ENCODE results near the gene C5orf47.
A peak's percentile ranks its signal among the peaks of the same experiment; 100 is the strongest.

The C5orf47 gene

DNA sequence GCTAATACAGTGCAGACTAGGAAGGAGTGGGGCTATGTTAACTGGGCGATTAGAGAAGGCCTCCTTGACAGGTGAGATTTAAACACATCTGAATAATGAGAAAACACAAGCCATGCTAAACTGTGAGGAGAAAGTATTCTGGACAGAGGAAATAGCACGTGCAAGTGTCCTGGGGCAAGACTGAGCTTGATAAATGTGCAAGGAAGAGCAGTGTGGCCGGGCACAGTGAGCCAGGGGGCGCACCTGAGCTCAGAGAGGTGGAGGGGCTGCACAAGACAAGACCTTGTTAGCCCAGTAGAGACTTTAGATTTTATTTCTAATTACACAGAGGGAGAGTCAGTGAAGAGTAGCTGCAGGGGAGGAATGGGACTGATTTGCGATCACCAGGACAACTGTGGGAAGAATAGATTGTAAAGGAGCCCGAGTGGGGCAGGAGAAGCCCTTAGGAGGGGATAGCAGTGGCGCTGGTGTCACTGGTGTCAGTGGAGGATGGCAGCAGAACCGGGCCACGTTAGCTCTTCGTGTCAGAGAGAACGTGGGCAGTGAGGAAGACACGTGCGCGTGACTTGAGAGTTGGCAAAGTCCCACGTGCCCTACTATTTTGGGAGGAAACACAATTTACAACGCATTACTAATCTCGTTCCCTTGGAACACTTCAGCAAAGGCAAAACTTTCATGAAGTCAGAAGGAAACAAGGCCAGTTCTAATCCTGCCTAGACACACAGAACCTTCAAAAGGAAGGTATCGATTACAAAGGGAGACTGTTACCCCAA lies 17.9 kb upstream of the C5orf47 start:
- DNase-seq (ENCODE audit: low read depth) = no peak

DNA sequence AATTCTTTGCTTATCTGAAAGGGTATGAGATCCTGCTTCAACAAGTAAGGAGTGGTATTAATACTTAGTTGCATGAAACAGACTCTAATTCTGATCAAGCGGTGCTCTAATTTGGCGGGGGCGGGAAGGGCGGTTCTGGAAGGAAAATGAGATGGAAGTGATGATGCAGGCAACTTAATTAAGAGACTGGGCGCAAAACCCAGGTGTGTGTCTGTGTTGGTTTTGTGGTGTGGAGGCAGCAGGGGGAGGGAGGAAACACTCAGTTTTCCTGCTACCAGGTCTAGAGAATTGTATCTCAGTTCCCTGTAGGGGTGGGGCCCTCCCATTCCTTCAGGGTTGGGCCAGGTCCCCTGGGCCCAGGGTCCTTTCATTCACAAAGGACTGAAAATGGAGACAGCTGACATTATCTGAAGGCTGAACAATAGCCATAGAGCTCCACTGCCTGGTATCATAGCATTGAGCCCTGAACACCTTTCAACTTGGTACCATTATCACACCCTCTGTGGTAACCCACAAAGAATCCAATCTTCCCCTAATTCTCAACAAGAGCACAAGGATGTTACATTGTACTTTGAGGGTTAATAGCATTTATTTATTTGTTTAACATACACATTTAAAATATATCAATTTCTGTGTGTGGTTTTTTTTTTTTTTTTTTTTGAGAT lies 17.2 kb upstream of the C5orf47 start:
- DNase-seq (ENCODE audit: low read depth) = no peak

DNA sequence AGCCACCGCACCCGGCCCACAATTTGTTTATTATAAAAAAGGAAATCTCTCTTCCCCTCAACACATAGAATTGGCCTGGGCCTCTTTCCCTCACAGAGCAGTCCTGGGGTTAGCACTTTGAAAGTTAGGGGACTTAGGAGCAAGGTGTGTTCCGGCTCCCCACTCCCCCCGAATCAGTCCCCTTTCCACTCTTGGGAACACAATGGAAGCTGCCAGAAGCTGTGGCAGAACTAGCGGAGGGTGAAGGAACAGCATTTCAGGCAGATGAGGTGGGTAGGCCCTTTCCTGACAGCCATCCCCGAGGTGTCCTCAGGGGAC lies 16.4 kb upstream of the C5orf47 start:
- DNase-seq (ENCODE audit: low read depth) = no peak

- DNase-seq (ENCODE audit: low read depth) = no peak
Observed at GRCh38 chr5:173972925-173973615, 15.9 kb upstream of the C5orf47 start.

DNA sequence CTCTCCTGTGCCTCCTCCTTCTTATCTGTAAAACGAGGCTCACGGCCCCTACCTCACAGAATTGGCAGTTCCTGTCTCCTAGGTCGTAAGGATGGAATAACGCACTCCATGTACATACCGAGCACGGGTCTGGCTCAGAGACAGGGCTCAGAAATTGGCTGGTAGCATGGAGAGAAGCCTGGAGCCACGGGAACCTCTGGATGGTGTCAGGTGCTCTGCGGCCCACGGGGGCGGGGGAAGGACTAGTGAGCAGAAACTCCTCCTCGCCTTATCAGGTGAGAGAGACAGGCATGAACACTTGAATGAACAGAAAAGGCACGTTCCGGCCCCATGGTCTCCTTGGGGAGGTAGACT lies 15.4 kb upstream of the C5orf47 start:
- no peak for DNase-seq (ENCODE audit: low read depth)

- no peak for DNase-seq (ENCODE audit: low read depth)
Observed at GRCh38 chr5:173974688-173975239, 14.2 kb upstream of the C5orf47 start.

DNA sequence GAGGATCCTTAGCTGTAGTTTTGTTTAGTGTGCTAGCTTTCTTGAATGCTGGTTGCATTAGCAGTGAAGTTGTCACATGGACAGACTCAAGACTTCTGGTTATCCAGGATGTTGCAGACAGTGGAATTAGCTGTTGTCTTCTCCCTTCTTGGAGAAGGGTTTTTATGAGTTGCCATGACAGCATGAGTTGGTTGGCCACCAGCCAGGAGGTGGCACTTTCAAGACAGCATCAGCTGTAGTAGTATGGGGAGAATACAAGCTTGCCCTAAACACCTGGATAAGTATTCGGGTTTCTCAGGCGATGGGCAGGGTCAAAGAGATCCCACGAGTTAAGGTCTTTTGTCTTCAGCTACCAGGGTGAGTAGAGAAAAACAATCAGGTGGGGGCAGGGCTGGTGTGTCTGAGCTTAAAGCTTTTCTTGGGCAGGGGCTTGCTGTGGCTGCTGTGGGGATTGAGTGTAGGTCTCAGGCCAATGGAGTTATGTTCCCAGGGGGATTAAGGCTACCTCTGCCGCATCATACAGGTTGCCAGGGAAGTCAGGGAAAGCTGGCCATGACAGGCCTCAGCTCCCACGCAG lies 7.7 kb upstream of the C5orf47 start:
- no peak for DNase-seq (ENCODE audit: low read depth)

DNA sequence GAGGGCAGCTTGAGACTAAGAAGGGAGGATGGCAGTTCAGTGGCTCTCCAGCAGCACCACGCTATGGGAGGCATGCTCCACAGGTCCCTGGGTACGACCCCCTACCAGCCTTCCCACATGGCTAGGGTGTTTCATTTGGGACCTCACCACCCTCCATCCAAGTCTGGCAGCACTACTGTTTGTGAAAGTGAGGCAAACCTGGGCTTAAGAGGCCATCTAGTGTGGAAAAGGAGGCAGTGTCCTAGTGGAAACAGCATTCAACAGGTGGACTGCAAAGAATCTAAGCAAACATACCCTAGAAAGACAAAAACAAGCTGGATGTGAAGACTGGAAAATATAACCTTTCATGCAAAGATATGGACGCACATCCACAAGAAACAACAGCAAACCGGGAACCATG lies 4.8 kb upstream of the C5orf47 start:
- DNase-seq (ENCODE audit: low read depth) = no peak

DNA sequence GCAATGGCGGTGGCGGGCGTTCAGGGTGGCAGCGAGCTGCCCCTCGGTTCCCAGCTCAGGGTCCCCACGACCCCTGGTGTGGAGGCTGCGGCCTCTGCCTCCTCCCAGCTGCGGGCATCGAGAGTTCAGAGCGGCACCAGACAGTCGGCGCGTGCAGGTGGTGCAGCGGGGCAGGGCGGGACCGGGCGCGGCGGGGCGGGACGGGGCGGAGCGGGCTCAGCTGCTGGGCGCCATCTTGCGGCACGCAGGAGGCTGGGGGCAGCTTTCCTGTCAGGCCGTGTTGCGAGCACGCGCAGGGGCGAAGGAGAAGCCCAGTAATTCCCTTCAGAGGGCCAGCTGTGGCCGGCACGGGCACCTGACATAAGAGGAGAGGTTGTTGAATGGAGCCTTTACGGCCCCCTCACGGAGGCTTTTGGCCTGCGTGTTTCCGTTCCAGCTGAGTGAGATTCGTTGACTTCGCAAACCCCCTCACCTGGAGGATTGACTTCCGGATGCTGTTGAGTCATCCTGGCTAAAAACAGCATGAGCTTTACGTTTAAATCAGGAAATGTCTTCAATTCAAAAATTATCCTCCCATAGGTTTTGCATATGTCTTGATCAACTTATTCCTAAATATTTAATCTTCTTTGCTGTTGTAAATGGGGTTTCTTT lies 587 bp downstream of the C5orf47 start:
- no peak for DNase-seq (ENCODE audit: low read depth)

GRCh38 chr5:173997331-173997730 lies 8.4 kb downstream of the C5orf47 start:
- DNase-seq (ENCODE audit: low read depth) = no peak

GRCh38 chr5:173998531-173998930 lies 9.6 kb downstream of the C5orf47 start:
- DNase-seq (ENCODE audit: low read depth) = no peak

- no peak for DNase-seq (ENCODE audit: low read depth)
Observed at GRCh38 chr5:174000076-174000475, 11.1 kb downstream of the C5orf47 start.

DNA sequence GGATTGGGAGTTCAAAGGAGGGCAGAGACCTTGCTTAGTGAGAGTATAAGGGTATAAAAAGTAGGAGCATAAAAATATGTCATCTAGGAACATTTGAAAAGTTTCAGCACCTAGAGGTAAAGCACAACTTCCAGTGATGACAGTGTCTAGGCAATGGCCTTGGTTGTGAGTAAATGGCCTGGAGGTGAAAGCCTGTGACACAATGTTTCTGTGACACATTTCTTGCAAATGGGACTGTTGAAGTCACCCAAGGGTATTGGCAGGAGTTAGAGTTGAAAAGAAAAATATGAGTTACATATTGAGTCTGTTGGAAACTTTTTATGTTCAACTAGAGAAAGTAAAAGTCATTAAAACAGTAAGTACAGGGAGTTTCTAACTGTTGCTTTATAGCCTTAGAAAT lies 14.8 kb downstream of the C5orf47 start:
- no peak for DNase-seq (ENCODE audit: low read depth)

DNA sequence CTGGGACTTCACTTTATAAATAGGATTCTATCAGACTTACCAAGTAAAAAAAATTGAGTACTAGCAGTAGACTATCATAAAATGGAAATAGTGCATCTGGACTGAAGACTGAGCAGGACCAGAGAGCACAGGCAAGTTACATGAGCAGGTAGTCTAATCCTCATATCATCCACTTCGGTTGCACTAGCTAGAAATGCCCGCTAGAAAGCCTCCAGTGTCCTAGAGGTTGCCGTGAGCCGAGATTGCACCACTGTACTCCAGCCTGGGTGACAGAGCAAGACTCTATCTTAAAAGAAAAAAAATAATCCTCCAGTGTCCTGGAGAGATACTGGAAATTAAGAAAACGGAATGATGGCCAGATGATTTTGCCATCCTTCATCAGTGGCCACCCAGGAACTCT lies 20.0 kb downstream of the C5orf47 start:
- no peak for DNase-seq (ENCODE audit: low read depth)

- DNase-seq (ENCODE audit: low read depth) = no peak
Observed at GRCh38 chr5:174010365-174010764, 21.4 kb downstream of the C5orf47 start.

- DNase-seq (ENCODE audit: low read depth) = no peak
Observed at GRCh38 chr5:174011441-174011840, 22.5 kb downstream of the C5orf47 start.

GRCh38 chr5:174020069-174020927 lies 31.3 kb downstream of the C5orf47 start:
- peak; percentile 4 for DNase-seq (ENCODE audit: low read depth)

GRCh38 chr5:174020928-174021304 lies 31.9 kb downstream of the C5orf47 start:
- no peak for DNase-seq (ENCODE audit: low read depth)

DNA sequence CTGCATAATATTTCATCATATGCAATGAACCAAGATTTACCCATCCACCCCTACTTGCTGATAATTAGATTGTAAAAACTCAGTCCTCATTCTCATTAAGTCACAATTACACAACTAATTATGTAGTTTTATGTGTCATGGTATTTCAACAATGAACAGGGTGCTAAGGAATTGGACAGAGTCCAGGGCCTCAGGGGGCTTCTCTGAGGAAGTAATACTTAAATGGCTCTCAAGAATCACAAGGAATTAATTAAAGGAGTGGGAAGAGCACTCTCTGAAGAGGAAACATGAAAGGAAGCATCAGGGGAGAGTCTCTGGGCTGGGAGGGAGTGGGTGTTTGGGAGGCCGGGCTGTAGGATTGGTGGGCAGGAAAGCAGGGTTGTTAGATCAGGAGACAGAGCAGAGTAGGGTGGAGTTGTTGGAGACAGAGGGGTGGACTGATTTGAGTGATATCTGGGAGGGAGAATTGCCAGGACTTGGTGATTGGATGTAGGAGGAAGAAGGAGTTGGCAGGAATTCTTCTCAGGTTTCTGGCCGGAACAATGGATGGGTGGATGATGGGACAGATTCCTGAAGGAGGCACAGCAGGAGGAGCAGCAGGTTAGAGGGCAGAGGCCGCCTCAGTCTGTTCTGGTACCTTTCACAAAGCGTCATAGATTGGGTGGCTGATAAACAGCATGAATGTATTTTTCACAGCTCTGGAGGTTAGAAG lies 33.6 kb downstream of the C5orf47 start:
- DNase-seq (ENCODE audit: low read depth) = no peak

DNA sequence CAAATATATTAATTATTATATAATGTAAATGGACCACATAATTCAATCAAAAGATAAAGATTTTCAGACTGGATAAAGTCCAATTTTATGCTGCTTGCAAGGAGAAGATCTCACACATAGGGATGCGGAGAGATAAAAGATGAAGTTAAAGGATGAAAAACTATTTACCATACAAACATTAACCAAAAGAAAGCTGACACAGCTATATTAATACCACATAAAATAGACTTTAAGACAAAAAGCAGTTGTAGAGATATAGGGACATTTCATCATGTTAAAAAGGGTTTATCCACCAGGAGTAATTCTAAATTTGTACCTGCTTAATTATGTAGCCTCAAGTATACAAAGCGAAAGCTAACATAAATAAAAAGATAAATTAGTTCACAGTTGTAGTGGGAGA lies 41.3 kb downstream of the C5orf47 start:
- no peak for DNase-seq (ENCODE audit: low read depth)
